Keratinocyte (primary cell): ENCODE results near the gene OR2H2. TPM values are rescaled to one million over a fixed set of nuclear protein-coding genes. Genes with fewer than 3 reads are reported as not detected.

Source experiments
- DNase-seq: peaks from one replicate; pipeline ENCODE4 v3.0.0-alpha.2; 2011; ENCODE audit warnings: low read depth, missing footprints, low spot score
- FAIRE-seq: peaks from 2 replicates; lab custom pipeline; 2011; peaks lifted over from hg19 to GRCh38; lab: Jason Lieb, UNC
- H2AFZ ChIP-seq: 2 replicates; pipeline ENCODE4 v1.6.0; 2012; ENCODE audit warnings: low read length, control low read depth, inconsistent platforms; ENCODE audit not compliant: control insufficient read depth
- H3K27ac ChIP-seq: 2 replicates; pipeline ENCODE4 v1.5.1; 2011; ENCODE audit warnings: low read length; ENCODE audit not compliant: control insufficient read depth, insufficient read depth
- H3K27me3 ChIP-seq: 3 replicates; pipeline ENCODE4 v1.6.0; 2011; ENCODE audit warnings: low read length; ENCODE audit not compliant: control insufficient read depth, insufficient read depth; ENCODE audit errors: extremely low read depth
- H3K36me3 ChIP-seq, 2 experiments: 2 replicates in 1 of 2; 3 replicates in 1 of 2; pipeline ENCODE4 v1.5.1; 2011; ENCODE audit warnings: low read length in 2 of 2, mild to moderate bottlenecking in 1 of 2; ENCODE audit not compliant: control insufficient read depth in 2 of 2, insufficient read depth in 2 of 2; ENCODE audit errors: extremely low read depth in 1 of 2
- H3K4me1 ChIP-seq: 3 replicates; pipeline ENCODE4 v1.5.1; 2011; ENCODE audit warnings: low read length; ENCODE audit not compliant: control insufficient read depth, insufficient read depth; ENCODE audit errors: extremely low read depth
- H3K4me2 ChIP-seq: 3 replicates; pipeline ENCODE4 v1.6.0; 2011; ENCODE audit warnings: low read depth, low read length; ENCODE audit not compliant: control insufficient read depth, insufficient read depth; ENCODE audit errors: extremely low read depth
- H3K4me3 ChIP-seq, 3 experiments: fragments of 200-600 bp in 1 of 3; sonication (generic) in 1 of 3; 2 replicates in 2 of 3; 3 replicates in 1 of 3; pipeline ENCODE4 v1.5.1; 2011 to 2016; ENCODE audit warnings: low read length in 3 of 3, mild to moderate bottlenecking in 3 of 3, control low read depth in 2 of 3, inconsistent platforms in 1 of 3, low read depth in 1 of 3, mixed read lengths in 1 of 3, mixed run types in 1 of 3, moderate library complexity in 1 of 3; ENCODE audit not compliant: control insufficient read depth in 2 of 3, insufficient read depth in 2 of 3; ENCODE audit errors: extremely low read depth in 1 of 3
- H3K79me2 ChIP-seq: 2 replicates; pipeline ENCODE4 v1.6.0; 2012; ENCODE audit warnings: low read length; ENCODE audit not compliant: control insufficient read depth, insufficient read depth
- H3K9ac ChIP-seq: 3 replicates; pipeline ENCODE4 v1.6.0; 2011; ENCODE audit warnings: low read length; ENCODE audit not compliant: control insufficient read depth, insufficient read depth; ENCODE audit errors: extremely low read depth
- H3K9me1 ChIP-seq: 3 replicates; pipeline ENCODE4 v1.6.0; 2011; ENCODE audit warnings: low read length; ENCODE audit not compliant: control insufficient read depth, insufficient read depth; ENCODE audit errors: extremely low read depth
- H3K9me3 ChIP-seq: 2 replicates; pipeline ENCODE4 v1.5.1; 2012; ENCODE audit warnings: low read depth, low read length; ENCODE audit not compliant: control insufficient read depth
- H4K20me1 ChIP-seq: 3 replicates; pipeline ENCODE4 v1.6.0; 2011; ENCODE audit warnings: low read length; ENCODE audit not compliant: control insufficient read depth, insufficient read depth; ENCODE audit errors: extremely low read depth
- EZH2 ChIP-seq: IDR thresholded peaks from one replicate; pipeline ENCODE4 v1.6.1; 2012; ENCODE audit warnings: inconsistent platforms, mild to moderate bottlenecking, low read length, moderate library complexity
- dilution Hi-C: fragments of 300-500 bp; cut with MboI; formaldehyde crosslinking; loops from one replicate; pipeline ENCODE4 v1.7.0; 2020; ENCODE audit warnings: low sequenced_read_pairs; ENCODE audit not compliant: extremely low pct_ligation_motif_present
- polyA plus RNA-seq, 5 experiments: library from polyadenylated mRNA; depleted of rRNA in 3 of 5; stranded (reverse) in 3 of 5; stranded (forward) in 1 of 5; unstranded in 1 of 5; fragments of >200 nt; gene quantifications; 1 replicate in 1 of 5; 2 replicates in 3 of 5; 3 replicates in 1 of 5; pipeline versions ENCODE4 v1.2.1 to v1.2.3, GENCODE V29; 2011 to 2012; ENCODE audit warnings: missing spikeins in 2 of 5, low read depth in 1 of 5, low replicate concordance in 1 of 5
- TF ChIP-seq, protein P1 (sequence below), 3 experiments: IDR thresholded peaks in 1 of 3; conservative IDR thresholded peaks in 1 of 3; optimal IDR thresholded peaks in 1 of 3; 2 replicates in 2 of 3; 3 replicates in 1 of 3; pipeline versions ENCODE3 to v1.5.1; 2011; ENCODE audit warnings: low read length in 3 of 3, mild to moderate bottlenecking in 3 of 3, moderate library complexity in 2 of 3, control low read depth in 1 of 3, inconsistent platforms in 1 of 3; ENCODE audit not compliant: insufficient read depth in 2 of 3; ENCODE audit errors: extremely low read depth in 1 of 3

OR2H2 gene
- polyA plus RNA-seq, 1 donor (not counting 4 experiments of a cell fraction or from before 2014, with no cell fraction given): not detected

DNA sequence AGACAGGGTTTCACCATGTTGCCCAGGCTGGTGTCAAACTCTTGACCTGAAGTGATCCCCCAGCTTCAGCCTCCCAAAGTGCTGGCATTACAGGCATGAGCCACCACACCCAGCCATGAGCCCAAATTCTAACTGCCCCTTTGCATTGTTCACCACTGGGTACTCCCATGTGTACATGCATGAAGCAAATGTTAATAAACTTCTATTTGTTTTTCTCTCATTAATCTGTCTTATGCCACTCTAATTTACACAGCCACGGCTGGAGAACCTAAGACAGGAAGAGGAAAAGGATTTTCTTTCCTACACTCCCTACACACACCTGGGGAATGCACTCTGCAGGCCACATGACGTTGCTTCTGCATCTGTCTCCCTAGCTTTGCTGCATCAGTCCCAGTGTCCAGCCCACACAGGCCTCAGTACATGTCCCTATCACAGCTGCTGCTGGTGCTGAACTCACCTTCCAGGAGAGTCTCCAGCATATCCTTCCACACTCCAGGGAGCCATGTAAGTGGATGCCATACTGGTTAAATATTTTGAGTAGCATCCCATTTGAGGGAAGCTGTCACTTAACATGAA is 13.3 kb downstream of the OR2H2 start:
- no peaks in the 10 kb centered on the region for H3K27me3 ChIP-seq
- no peak for FAIRE-seq
- no peak for TF ChIP-seq EZH2
- TF ChIP-seq, protein P1, sequence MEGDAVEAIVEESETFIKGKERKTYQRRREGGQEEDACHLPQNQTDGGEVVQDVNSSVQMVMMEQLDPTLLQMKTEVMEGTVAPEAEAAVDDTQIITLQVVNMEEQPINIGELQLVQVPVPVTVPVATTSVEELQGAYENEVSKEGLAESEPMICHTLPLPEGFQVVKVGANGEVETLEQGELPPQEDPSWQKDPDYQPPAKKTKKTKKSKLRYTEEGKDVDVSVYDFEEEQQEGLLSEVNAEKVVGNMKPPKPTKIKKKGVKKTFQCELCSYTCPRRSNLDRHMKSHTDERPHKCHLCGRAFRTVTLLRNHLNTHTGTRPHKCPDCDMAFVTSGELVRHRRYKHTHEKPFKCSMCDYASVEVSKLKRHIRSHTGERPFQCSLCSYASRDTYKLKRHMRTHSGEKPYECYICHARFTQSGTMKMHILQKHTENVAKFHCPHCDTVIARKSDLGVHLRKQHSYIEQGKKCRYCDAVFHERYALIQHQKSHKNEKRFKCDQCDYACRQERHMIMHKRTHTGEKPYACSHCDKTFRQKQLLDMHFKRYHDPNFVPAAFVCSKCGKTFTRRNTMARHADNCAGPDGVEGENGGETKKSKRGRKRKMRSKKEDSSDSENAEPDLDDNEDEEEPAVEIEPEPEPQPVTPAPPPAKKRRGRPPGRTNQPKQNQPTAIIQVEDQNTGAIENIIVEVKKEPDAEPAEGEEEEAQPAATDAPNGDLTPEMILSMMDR (optimal IDR thresholded peaks at IDR 0.05 in 1 of 3, IDR thresholded peaks at IDR 0.05 in 1 of 3, conservative IDR thresholded peaks at IDR 0.05 in 1 of 3; ENCODE audit: extremely low read depth in 1 of 3, insufficient read depth in 2 of 3, low read length in 3 of 3): no peak

DNA sequence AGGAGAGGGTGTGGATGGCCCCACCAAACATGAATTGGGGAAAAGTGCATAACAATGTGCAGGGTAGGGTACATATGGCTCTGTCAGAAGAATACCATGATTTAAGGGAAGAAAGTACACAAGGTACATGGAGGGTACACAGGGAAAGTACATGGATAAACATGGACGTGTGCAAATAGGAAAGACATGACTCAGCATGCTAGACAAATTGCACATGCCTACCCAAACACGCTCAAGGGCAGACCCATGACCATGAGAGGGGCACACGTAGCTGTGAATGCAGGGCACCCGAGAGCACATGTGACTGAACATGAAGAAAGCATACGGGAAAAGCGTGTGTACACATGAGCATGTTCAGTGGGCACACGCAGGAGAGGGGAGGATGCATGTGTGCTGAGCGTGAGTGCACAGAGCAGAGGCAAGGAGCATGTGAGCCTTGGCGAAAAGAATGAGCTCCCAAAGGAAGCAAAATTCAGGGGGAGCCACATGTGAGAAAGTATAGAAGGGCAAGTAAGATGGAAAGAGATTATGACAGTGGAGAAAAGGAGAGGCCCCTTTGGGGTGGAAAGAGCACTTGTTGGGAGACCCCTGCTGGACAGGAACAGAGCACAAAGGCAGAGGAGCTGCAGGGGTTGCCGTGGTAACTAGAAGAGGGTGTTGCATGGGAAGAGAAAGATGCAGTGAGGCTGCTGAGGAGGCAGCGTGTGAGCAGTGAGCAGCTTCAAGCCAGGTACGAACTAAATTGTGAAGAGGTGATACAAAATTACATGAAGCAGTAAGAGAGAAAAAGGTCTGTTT is 17.8 kb downstream of the OR2H2 start:
- no peak overlapping the region for H2AFZ ChIP-seq
- no peak overlapping the region for H3K27ac ChIP-seq
- H3K9ac ChIP-seq: no peak overlapping the region
- H3K27me3 ChIP-seq: no peaks in the 10 kb centered on the region
- FAIRE-seq: no peak
- TF ChIP-seq, protein P1 (optimal IDR thresholded peaks at IDR 0.05 in 1 of 3, IDR thresholded peaks at IDR 0.05 in 1 of 3, conservative IDR thresholded peaks at IDR 0.05 in 1 of 3; ENCODE audit: extremely low read depth in 1 of 3, insufficient read depth in 2 of 3, low read length in 3 of 3): no peak
- no peak for TF ChIP-seq EZH2
- no peaks in the 10 kb centered on the region for H3K9me3 ChIP-seq
- no peaks in the 10 kb centered on the region for H3K4me1 ChIP-seq
- peaks cover 41% of the 10 kb centered on the region in 2 experiments for H3K36me3 ChIP-seq
- no peaks in the 10 kb centered on the region for H4K20me1 ChIP-seq
- dilution Hi-C loops: no loop called here
- H3K9me1 ChIP-seq: no peaks in the 10 kb centered on the region
- no peaks in the 10 kb centered on the region for H3K79me2 ChIP-seq
- H3K4me3 ChIP-seq: no peak overlapping the region
- DNase-seq: no peak
- H3K4me2 ChIP-seq: no peak overlapping the region

More for the DNA sequence above, 13.3 kb downstream of the OR2H2 start:
- H3K4me1 ChIP-seq: no peaks in the 10 kb centered on the region
- H4K20me1 ChIP-seq: no peaks in the 10 kb centered on the region
- no peak overlapping the region for H3K4me3 ChIP-seq
- no peaks in the 10 kb centered on the region for H3K79me2 ChIP-seq
- no peak overlapping the region for H3K9ac ChIP-seq
- H3K9me3 ChIP-seq: no peaks in the 10 kb centered on the region
- H2AFZ ChIP-seq: no peak overlapping the region
- no peak for DNase-seq
- no peak overlapping the region for H3K4me2 ChIP-seq
- no peak overlapping the region for H3K27ac ChIP-seq
- dilution Hi-C loops: loop anchor here (10.0 kb wide), 1 partner anchor 213 kb away; no protein-coding TSS in a partner anchor
- H3K36me3 ChIP-seq: peaks cover 4 to 21% of the 10 kb centered on the region in 2 experiments
- no peaks in the 10 kb centered on the region for H3K9me1 ChIP-seq
